ENCODE results near the gene HOMER3. TPM values are rescaled to one million over a fixed set of nuclear protein-coding genes. Genes with fewer than 3 reads are reported as not detected.
A peak's percentile ranks its signal among the peaks of the same experiment; 100 is the strongest.

Gene HOMER3
- total RNA-seq, 1 donor = 98.4 TPM

GRCh38 chr19:18945297-18945696 is 4.3 kb upstream of the HOMER3 start:
- no peaks in the 10 kb centered on the region for H3K9me3 ChIP-seq (ENCODE audit: low read depth, low read length)
- H3K79me2 ChIP-seq (ENCODE audit: insufficient read depth, low read length) = peaks cover 9% of the 10 kb centered on the region
- H3K4me2 ChIP-seq (ENCODE audit: insufficient read depth, low read length) = no peak overlapping the region
- peaks cover 4% of the 10 kb centered on the region for H3K4me1 ChIP-seq (ENCODE audit: insufficient read depth, low read length)
- peak; percentile 18 for DNase-seq (ENCODE audit: insufficient read length, low spot score, missing footprints)
- no peak overlapping the region for H3K4me3 ChIP-seq (ENCODE audit: insufficient read depth, low read length)
- no peak overlapping the region for H2AFZ ChIP-seq (ENCODE audit: low read length)
- no peaks in the 10 kb centered on the region for H4K20me1 ChIP-seq (ENCODE audit: insufficient read depth, low read length)
- H3K27me3 ChIP-seq (ENCODE audit: insufficient read depth, low read length) = no peaks in the 10 kb centered on the region
- TF ChIP-seq CTCF (IDR thresholded peaks at IDR 0.05; ENCODE audit: extremely low read depth, low read depth, low read length) = no peak
- H3K27ac ChIP-seq (ENCODE audit: low read depth, low read length) = no peak overlapping the region
- peaks cover 4% of the 10 kb centered on the region for H3K36me3 ChIP-seq (ENCODE audit: insufficient read depth, low read length)

GRCh38 chr19:18943465-18943864 is 2.4 kb upstream of the HOMER3 start:
- H3K4me3 ChIP-seq (ENCODE audit: insufficient read depth, low read length) = no peak overlapping the region
- no peak overlapping the region for H3K4me2 ChIP-seq (ENCODE audit: insufficient read depth, low read length)
- no peaks in the 10 kb centered on the region for H4K20me1 ChIP-seq (ENCODE audit: insufficient read depth, low read length)
- H3K27me3 ChIP-seq (ENCODE audit: insufficient read depth, low read length) = no peaks in the 10 kb centered on the region
- peaks cover 7% of the 10 kb centered on the region for H3K36me3 ChIP-seq (ENCODE audit: insufficient read depth, low read length)
- H3K79me2 ChIP-seq (ENCODE audit: insufficient read depth, low read length) = peaks cover 27% of the 10 kb centered on the region
- DNase-seq (ENCODE audit: insufficient read length, low spot score, missing footprints) = no peak
- no peak for TF ChIP-seq CTCF (IDR thresholded peaks at IDR 0.05; ENCODE audit: extremely low read depth, low read depth, low read length)
- H3K9me3 ChIP-seq (ENCODE audit: low read depth, low read length) = no peaks in the 10 kb centered on the region
- no peak overlapping the region for H3K27ac ChIP-seq (ENCODE audit: low read depth, low read length)
- H3K4me1 ChIP-seq (ENCODE audit: insufficient read depth, low read length) = peaks cover 7% of the 10 kb centered on the region
- H2AFZ ChIP-seq (ENCODE audit: low read length) = no peak overlapping the region

- no peak overlapping the region for H3K4me2 ChIP-seq (ENCODE audit: insufficient read depth, low read length)
- peaks cover 14% of the 10 kb centered on the region for H3K36me3 ChIP-seq (ENCODE audit: insufficient read depth, low read length)
- peaks cover 32% of the 10 kb centered on the region for H3K79me2 ChIP-seq (ENCODE audit: insufficient read depth, low read length)
- H3K4me3 ChIP-seq (ENCODE audit: insufficient read depth, low read length) = no peak overlapping the region
- peaks cover 7% of the 10 kb centered on the region for H3K4me1 ChIP-seq (ENCODE audit: insufficient read depth, low read length)
- H3K27ac ChIP-seq (ENCODE audit: low read depth, low read length) = no peak overlapping the region
- H4K20me1 ChIP-seq (ENCODE audit: insufficient read depth, low read length) = peaks cover 4% of the 10 kb centered on the region
- no peak overlapping the region for H2AFZ ChIP-seq (ENCODE audit: low read length)
- TF ChIP-seq CTCF (IDR thresholded peaks at IDR 0.05; ENCODE audit: extremely low read depth, low read depth, low read length) = no peak
- no peaks in the 10 kb centered on the region for H3K9me3 ChIP-seq (ENCODE audit: low read depth, low read length)
- H3K27me3 ChIP-seq (ENCODE audit: insufficient read depth, low read length) = no peaks in the 10 kb centered on the region
- DNase-seq (ENCODE audit: insufficient read length, low spot score, missing footprints) = peak; percentile 50
These were observed 1.7 kb upstream of the HOMER3 start for GRCh38 chr19:18942692-18943091.

- Histone ChIP-seq H3K27ac (ENCODE audit: low read depth, low read length) (no peak overlapping the region), H3K9me3 (ENCODE audit: low read depth, low read length) (no peaks in the 10 kb centered on the region), H3K36me3 (ENCODE audit: insufficient read depth, low read length) (peaks cover 16% of the 10 kb centered on the region), H3K4me1 (ENCODE audit: insufficient read depth, low read length) (peaks cover 7% of the 10 kb centered on the region), H4K20me1 (ENCODE audit: insufficient read depth, low read length) (peaks cover 4% of the 10 kb centered on the region), H3K27me3 (ENCODE audit: insufficient read depth, low read length) (no peaks in the 10 kb centered on the region), H2AFZ (ENCODE audit: low read length) (peak overlapping the region; percentile 90), H3K4me2 (ENCODE audit: insufficient read depth, low read length) (peak overlapping the region; percentile 82), H3K79me2 (ENCODE audit: insufficient read depth, low read length) (peaks cover 35% of the 10 kb centered on the region), H3K4me3 (ENCODE audit: insufficient read depth, low read length) (peak overlapping the region; percentile 62)
- peak; percentile 73 for DNase-seq (ENCODE audit: insufficient read length, low spot score, missing footprints)
- no peak for TF ChIP-seq CTCF (IDR thresholded peaks at IDR 0.05; ENCODE audit: extremely low read depth, low read depth, low read length)
These were observed 774 bp upstream of the HOMER3 start for GRCh38 chr19:18941628-18942354.
